AG09309 (cell line): ENCODE results near the gene RADX.

Experiments
- DNase-seq: peaks from one replicate; pipeline ENCODE4 v3.0.0-alpha.2; 2010; ENCODE audit warnings: low read depth
- H3K4me3 ChIP-seq: 2 replicates; pipeline ENCODE4 v1.5.1; 2011; ENCODE audit warnings: mild to moderate bottlenecking, low read depth, low read length, moderate library complexity; ENCODE audit not compliant: control insufficient read depth
- CTCF ChIP-seq: IDR thresholded peaks from 2 replicates; pipeline ENCODE4 v1.5.1; 2011; ENCODE audit warnings: mild to moderate bottlenecking, low read depth, low read length, inconsistent platforms; ENCODE audit not compliant: insufficient read depth, control insufficient read depth; ENCODE audit errors: missing control alignments

RADX gene

GRCh38 chrX:106599411-106599810 is 12.4 kb upstream of the RADX start:
- H3K4me3 ChIP-seq = no peak overlapping the region
- no peak for TF ChIP-seq CTCF

GRCh38 chrX:106606571-106606970 is 5.2 kb upstream of the RADX start:
- H3K4me3 ChIP-seq = no peak overlapping the region
- no peak for TF ChIP-seq CTCF
- DNase-seq = no peak

More at GRCh38 chrX:106599411-106599810, 12.4 kb upstream of the RADX start:
- no peak for DNase-seq

- no peak overlapping the region for H3K4me3 ChIP-seq
- TF ChIP-seq CTCF = no peak
- no peak for DNase-seq
Measured at GRCh38 chrX:106608016-106608415, 3.8 kb upstream of the RADX start.

GRCh38 chrX:106611317-106611678 is 480 bp upstream of the RADX start:
- DNase-seq = no peak
- peak overlapping the region; percentile 62 for H3K4me3 ChIP-seq
- no peak for TF ChIP-seq CTCF

- no peak for TF ChIP-seq CTCF
- H3K4me3 ChIP-seq = peak overlapping the region; percentile 62
- no peak for DNase-seq
Measured at GRCh38 chrX:106612393-106612763, 600 bp downstream of the RADX start.

GRCh38 chrX:106613277-106613676 is 1.5 kb downstream of the RADX start:
- H3K4me3 ChIP-seq = no peak overlapping the region
- DNase-seq = no peak

More at GRCh38 chrX:106613277-106613676, 1.5 kb downstream of the RADX start:
- no peak for TF ChIP-seq CTCF
